GM19351 (cell line): Measurements from ENCODE around the gene ALOX15B.
A peak's percentile ranks its signal among the peaks of the same experiment; 100 is the strongest.

Experiments
- ATAC-seq: cut with Tn5 transposase; IDR thresholded peaks from one replicate; pipeline ENCODE4 v1.9.1; 2021; ENCODE audit warnings: mild to moderate bottlenecking, moderate library complexity; ENCODE audit not compliant: unreplicated experiment

ALOX15B gene

GRCh38 chr17:8032442-8032841 lies 6.4 kb upstream of the ALOX15B start:
- no peak for ATAC-seq

- no peak for ATAC-seq
Measured at GRCh38 chr17:8039611-8040168, 831 bp downstream of the ALOX15B start.

GRCh38 chr17:8041249-8041928 lies 2.5 kb downstream of the ALOX15B start:
- no peak for ATAC-seq

- no peak for ATAC-seq
Measured at GRCh38 chr17:8041979-8042378, 3.1 kb downstream of the ALOX15B start.

- no peak for ATAC-seq
Measured at GRCh38 chr17:8044819-8045810, 6.3 kb downstream of the ALOX15B start.

GRCh38 chr17:8046306-8046928 lies 7.6 kb downstream of the ALOX15B start:
- ATAC-seq, result no peak

GRCh38 chr17:8046929-8047768 lies 8.3 kb downstream of the ALOX15B start:
- ATAC-seq, result no peak

- ATAC-seq, result no peak
Measured at GRCh38 chr17:8047769-8048110, 8.9 kb downstream of the ALOX15B start.

GRCh38 chr17:8048236-8048635 lies 9.4 kb downstream of the ALOX15B start:
- no peak for ATAC-seq

GRCh38 chr17:8048736-8049135 lies 9.9 kb downstream of the ALOX15B start:
- ATAC-seq, result no peak

GRCh38 chr17:8051831-8052230 lies 13.0 kb downstream of the ALOX15B start:
- ATAC-seq, result no peak

- ATAC-seq, result no peak
Measured at GRCh38 chr17:8052256-8053252, 13.7 kb downstream of the ALOX15B start.

GRCh38 chr17:8053600-8053999 lies 14.7 kb downstream of the ALOX15B start:
- ATAC-seq, result no peak

GRCh38 chr17:8055851-8056231 lies 17.0 kb downstream of the ALOX15B start:
- no peak for ATAC-seq

- ATAC-seq, result peak; percentile 39
Measured at GRCh38 chr17:8056232-8056975, 17.5 kb downstream of the ALOX15B start.

- ATAC-seq, result no peak
Measured at GRCh38 chr17:8056976-8057625, 18.2 kb downstream of the ALOX15B start.

- no peak for ATAC-seq
Measured at GRCh38 chr17:8057691-8058114, 18.8 kb downstream of the ALOX15B start.

- no peak for ATAC-seq
Measured at GRCh38 chr17:8059131-8059530, 20.3 kb downstream of the ALOX15B start.
